ENCODE measurements around the gene COX7A1.
"Not testable (repeated sequence)": the region's sequence is repeated elsewhere in the genome, so short reads cannot be mapped to it uniquely, and the experiment has no call there.

The COX7A1 gene

DNA sequence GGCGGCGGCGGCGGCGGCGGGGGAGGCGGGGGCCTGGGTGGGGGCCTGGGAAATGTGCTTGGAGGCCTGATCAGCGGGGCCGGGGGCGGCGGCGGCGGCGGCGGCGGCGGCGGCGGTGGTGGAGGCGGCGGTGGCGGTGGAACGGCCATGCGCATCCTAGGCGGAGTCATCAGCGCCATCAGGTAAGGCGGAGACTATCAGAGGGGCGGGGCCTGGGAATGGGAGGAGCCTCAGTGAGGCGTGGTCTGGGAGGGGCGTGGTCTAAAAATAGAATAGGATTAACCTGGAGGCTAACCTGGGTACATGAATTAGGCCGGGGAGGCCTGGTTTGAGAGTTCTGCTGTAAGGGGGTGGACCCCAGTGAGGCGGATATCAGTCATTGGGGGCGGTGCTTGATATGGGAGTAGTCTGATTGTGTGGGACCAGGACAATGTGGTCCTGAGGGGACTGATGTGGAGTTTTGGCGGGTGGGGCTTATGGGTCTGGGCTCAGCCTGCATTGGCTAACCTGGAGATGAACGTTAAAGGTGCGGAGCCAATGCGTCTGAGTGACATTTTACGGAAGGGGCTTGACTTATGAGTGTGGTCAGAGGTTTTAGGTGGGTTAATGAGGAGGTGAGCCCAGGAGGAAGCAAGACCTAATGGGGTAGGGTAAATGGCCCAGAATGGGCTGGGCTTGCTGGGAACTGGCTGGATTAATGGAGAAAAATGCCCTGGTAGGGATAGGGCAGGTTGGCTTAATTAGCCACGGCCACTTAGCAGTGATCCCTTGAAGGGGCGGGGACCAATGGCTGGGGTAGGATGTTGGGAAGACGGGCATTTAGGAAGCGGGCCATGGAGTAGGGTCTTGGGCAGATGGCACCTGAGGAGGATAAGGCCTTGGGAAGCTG is 11.0 kb downstream of the COX7A1 start:
- DNase-seq, result peak; percentile 88

DNA sequence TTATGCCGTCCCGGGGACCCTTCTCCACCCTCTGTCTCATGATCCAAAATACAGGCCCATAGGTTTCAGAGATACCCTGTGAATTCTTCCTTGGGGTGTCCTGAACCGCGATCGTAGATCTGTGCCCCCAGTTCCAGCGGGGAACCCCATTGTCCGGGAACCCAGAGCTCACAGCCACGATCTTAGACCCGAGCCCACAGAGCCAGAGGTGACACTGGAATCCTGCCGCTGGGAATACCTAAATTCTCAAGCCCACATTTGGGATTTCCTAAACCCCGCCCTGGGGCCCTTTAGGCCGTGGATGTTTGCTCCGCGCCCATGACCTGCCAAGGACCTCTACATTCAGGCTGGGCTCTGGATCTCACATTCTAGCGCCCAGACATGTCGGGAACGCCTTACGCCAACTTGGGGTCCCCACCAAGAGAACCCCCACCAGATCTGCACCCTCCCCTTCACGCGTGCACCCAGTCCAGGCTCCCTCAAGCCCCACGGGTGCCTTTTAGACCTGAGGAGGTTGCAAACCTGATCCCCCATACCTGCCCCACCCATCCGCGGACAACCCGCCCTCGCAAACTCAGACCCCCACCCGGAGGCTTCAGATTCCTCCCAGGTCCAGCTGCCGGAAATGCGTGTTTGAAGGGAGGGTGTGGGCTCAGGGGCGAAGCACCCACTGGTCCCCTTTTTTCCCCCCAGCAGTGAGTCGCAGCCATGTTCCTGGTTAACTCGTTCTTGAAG is 11.8 kb downstream of the COX7A1 start:
- no peak for DNase-seq

DNA sequence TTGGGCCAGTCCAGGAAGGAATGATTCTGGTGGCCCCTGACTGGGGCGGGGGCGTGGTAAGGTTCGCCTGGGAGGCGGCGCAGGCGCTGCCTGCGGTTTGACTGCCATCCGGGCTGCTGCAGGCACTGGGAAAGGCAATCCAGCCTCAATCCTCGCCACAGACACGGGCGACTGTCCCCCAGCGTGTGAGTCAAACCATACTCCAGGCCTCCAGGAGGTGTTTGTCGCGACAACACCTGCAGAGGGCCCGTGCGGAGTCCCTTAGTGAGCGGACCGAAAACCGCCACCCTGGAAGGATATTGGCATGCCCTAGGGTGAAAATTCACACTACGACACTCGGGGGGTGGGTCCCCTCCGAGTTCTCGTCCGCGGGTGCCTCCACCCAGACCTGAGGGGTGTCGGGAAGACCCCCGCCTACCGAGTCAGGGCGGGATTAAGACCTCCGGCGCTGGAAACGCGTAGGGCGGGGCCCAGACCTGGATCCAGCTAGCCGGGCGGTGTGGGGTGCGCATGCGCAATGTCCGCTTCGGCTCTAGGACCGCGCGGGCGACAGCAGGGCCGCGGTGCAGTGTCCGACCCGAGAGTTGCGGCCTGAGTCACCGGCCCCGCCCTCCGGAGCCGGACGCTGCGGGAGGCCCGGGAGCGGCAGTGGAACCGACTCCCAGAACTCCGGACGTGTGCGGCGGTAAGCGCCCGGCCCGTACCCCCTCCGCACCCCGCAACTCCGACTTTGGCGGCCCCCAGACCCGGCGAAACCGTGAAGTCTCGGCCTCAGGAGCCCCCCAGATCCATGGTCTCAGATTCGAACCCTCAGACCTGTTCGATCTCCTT is 12.6 kb downstream of the COX7A1 start, which contains the start of gene CAPNS1:
Gene CAPNS1, plus strand, starts transcription at position 594 of the 831 bp plus-strand sequence. CDS start 946 bp downstream, outside the sequence.
- DNase-seq, result peak; percentile 84

DNA sequence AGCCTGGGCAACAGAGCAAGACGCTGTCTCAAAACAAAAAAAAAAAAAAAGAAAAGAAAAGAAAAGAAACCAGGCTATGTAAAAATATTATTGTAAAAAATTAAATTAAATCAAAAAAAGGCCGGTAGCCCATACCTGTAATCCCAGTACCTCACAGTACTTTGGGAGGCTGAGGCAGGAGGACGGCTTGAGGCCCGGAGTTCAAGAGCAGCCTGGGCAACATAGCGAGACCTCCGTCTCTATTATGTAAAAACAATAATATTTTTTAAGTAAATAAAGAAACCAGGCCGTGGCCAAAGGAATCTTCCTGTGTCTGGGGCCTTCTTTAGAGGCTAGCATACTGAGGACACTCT is 13.2 kb downstream of the COX7A1 start:
- DNase-seq, result no peak

DNA sequence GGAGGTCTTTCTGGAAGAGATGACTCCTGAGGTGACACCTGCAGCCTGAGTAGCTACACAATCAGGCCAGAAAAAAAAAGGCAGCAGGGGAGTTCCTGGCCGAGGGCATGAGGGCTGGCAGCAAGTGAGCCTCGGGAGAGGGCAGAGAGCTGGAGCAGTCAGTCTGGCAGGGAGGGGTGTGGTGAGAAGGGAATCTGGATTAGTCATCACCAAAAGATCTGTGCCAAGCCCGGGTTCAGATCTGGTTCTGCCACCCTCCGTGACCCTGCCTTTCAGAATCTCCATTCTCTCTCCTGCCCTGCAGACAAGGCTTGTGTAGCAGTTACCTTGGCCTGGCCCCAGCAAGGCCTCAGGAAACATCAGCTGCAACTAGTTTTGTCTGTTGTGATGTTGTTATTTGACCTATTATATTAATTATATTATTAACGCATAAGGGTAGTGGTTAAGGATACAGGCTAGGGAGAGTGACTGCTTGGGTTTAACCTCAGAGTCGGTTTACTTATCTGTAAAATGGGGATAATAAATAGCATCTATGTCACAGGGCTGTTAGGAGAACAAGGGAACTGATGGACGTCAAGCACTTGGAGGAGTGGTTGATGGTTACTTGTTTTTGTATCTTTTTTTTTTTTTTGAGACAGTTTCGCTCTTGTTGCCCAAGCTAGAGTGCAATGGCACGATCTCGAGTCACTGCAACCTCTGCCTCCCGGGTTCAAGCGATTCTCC is 15.1 kb downstream of the COX7A1 start:
- no peak for DNase-seq

DNA sequence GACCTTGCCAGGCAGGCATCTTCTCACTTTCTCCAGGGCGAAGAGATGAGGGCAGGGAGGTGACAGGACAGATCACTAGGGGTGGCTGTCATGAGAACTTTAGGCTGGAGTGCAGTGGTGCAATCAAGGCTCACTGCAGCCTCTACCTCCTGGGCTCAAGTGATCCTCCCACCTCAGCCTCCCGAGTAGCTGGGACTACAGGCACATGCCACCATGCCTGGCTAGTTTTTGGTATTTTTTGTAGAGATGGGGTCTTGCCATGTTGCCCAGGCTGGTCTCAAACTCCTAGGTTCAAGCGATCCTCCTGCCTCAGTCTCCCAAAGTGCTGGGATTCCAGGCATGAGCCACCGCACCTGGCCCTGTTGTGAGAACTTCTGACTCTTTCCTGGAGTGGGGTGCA is 17.4 kb downstream of the COX7A1 start:
- DNase-seq, result not testable (repeated sequence)

DNA sequence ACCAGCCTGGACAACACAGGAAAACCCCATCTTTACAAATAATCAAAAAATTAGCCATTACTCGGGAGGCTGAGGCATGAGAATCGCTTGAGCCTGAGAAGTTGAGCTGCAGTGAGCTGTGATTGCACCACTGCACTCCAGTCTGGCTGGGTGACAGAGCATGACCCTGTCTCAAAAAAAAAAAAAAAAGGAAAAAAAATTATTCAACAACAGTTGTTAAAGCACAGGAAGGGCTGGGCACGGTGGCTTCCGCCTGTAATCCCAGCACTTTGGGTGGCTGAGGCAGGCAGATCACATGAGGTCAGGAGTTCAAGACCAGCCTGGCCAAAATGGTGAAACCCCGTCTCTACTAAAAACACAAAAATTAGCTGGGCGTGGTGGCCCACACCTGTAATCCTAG is 21.0 kb downstream of the COX7A1 start:
- peak; percentile 43 for DNase-seq

DNA sequence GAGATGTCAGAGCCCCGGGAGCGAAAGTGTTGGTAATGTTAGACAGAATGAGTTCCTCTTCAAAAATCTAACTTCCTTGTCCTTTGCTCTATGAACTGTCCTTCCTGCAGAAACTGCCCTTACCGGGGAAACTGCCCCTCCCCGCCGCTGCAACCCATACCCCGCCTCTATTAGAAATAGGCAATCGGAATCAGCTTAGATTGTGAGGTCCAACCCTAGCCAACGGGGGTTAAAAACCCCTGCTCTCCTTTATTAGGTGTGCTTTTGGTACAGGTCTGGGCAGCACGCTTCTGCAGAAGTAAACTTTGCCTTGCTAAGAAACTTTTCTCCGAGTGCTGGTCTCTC is 23.9 kb downstream of the COX7A1 start:
- no peak for DNase-seq

DNA sequence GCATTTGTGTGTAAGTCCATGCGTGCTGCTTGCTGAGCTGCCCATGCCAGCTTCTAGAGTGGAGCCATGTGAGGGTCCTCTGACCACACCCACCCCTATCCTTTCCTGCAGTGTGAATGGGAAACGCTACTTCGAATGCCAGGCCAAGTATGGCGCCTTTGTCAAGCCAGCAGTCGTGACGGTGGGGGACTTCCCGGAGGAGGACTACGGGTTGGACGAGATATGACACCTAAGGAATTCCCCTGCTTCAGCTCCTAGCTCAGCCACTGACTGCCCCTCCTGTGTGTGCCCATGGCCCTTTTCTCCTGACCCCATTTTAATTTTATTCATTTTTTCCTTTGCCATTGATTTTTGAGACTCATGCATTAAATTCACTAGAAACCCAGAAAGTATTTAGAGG is 26.7 kb downstream of the COX7A1 start:
- no peak for DNase-seq

DNA sequence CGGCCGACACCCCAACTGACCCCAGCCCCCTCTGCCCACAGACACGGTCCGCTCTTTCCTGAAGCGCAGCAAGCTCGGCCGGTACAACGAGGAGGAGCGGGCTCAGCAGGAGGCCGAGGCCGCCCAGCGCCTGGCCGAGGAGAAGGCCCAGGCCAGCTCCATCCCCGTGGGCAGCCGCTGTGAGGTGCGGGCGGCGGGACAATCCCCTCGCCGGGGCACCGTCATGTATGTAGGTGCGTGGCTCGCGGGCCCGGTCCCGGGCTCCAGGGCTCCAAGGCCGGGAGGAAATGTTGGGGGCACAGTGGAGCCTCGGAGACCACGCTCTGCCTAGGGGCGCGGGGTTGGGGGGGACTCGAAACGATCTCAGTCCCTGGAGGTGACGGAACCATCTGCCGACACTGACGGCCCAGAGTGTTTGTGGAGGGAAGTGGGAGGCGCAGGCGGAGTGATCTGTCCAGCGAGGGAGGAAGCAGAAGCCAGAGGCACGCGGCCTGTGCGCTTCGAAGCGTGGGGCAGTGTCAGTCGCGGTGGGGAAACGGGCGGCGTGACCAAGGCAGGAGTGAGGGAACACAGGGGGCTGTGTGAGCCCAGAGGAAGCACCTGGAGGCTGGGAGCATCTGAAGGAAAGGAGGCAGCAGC is 30.6 kb downstream of the COX7A1 start:
- DNase-seq, result no peak

DNA sequence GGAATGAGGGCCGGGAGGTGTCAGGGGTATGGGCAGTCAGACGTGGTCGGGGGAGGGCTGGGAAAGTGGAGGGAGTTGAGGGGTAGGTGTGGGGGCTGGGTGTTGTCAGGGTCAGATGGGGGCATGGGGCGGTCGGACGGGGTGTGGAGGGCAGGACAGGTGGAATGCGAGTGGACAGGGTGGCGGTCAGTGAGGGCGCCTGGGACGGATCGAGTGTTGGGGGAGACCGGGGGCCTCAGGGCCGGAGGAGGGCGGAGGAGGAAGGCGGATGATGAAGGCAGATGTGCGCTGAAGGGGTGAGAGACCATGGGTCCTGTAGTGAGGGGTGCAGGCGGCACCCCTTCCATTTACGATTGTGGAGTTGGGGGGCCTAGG is 31.3 kb downstream of the COX7A1 start:
- DNase-seq, result no peak

DNA sequence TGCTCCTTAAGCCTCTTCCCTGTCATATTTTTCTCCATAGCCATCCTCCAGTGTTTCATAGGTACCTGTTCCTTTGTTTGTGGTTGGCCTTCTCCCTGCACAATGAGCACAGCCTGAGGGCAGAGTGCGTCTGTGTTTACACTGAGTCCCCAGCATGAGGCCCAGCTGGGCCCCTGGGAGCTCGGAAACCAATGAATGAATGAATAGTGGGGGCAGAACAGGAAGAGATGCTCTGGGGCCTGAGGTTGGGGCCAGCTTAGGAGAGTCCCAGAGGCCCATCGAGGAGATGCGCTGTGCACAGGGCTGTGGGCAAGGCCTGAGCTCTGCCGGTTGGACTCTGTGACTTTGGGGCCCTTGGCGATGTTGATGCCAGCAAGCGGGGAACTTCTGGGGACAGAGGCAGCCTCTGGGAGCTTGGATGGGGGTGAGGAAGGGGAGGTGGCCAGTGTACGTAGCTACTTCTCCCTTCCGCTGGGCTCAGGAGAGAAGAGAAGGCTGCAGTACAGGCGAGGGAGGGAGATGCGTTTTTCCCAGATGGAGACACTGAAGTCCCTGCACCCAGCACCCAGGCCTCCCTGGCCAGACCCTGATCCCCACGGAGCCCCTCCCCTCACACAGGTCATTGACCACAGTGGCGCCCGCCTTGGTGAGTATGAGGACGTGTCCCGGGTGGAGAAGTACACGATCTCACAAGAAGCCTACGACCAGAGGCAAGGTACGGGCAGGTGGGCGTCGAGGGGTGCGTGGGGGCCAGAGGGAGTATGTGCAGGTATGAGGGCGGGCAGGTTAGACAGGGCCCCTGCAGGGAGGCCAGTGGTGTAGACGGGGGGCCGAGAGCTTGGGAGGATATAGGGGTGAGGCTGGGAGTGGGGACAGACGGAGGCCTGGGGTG is 31.9 kb downstream of the COX7A1 start:
- no peak for DNase-seq

DNA sequence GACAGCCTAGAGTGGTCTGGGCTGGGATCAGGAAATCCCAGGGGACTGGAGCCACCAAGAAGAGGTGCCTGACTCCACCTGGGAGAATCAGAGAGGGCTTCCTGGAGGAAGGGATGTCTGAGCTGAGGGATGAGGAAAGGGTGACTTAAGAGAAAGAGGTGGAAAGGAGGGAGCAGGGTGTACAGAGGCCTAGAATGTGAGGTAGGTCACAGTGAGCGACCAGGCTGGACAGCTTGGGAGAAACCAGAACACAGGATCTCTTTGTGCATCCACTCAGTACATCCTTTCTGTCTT is 36.0 kb downstream of the COX7A1 start:
- no peak for DNase-seq

DNA sequence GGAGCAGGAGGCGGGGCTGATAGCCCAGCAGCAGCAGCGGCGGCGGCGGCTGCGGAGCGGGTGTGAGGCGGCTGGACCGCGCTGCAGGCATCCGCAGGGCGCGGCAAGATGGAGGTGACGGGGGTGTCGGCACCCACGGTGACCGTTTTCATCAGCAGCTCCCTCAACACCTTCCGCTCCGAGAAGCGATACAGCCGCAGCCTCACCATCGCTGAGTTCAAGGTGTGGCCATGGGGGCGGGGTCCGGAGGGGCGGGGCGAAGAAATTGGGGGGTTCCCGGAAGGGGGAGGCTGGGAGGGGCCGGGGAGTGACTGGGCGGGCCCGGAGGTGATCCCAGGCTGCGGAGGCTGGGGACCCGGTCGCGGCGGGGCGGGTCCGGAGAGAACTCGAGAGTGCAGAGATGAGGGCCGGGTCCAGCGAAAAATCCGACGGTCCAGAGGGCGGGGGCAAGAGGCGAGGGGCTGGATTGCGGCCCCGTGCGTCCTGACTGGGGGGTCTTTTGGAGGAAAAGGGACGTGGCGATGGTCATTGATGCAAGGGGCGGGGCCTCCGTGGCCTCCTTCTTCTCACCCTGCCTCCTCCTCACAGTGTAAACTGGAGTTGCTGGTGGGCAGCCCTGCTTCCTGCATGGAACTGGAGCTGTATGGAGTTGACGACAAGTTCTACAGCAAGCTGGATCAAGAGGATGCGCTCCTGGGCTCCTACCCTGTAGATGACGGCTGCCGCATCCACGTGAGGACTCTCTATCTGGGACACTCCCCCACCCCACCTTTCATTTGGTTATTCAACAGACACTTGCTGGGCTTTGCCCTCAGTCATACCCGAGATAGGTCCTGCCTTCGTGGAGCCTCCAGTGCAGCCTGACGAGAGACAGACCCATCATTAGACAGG is 36.5 kb downstream of the COX7A1 start, which contains the start of gene TBCB:
Gene TBCB, plus strand, starts transcription at position 16 of the 891 bp plus-strand sequence. Its CDS starts 93 bp downstream, at position 109.
- peak; percentile 11 for DNase-seq

DNA sequence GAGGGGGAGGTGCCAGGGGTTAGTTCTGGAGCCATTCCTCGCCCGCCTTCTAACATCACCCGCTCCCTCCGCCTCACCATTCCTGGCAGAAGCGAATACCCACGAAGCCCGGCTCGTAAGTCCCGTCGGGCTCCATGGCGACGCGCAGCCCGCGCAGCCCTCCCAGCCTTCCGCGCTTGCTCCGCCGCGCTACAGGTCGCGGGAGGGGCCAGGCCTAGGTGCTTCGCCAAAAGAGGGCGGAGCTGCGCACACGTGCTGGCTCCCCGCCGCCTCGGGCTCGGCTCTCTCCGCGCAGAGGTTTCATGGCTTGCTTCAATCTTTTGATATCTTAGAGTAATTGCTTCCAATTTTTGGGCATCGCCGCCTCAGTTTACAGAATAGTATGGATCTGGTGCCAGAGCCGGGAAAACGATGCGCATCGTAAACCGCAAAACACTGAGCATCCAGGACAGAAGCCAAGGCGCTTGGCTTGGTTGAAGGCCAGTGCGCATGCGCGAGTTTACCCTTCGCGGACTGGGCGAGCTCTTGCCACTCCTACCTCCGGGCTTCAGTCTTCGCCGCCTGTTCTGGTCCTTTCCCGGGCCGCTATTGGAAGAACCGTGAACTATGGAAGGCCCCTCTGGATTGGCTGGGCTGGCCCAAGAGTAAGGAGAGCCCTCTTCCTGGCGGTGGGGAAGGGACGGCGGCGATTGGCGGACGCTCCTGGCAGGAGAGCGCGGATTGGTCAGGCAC is 37.4 kb downstream of the COX7A1 start, which contains the start of gene POLR2I:
Gene POLR2I, minus strand, starts transcription at position 155 of the 732 bp plus-strand sequence. Its CDS starts 19 bp downstream, at position 136.
- DNase-seq, result peak; percentile 100

DNA sequence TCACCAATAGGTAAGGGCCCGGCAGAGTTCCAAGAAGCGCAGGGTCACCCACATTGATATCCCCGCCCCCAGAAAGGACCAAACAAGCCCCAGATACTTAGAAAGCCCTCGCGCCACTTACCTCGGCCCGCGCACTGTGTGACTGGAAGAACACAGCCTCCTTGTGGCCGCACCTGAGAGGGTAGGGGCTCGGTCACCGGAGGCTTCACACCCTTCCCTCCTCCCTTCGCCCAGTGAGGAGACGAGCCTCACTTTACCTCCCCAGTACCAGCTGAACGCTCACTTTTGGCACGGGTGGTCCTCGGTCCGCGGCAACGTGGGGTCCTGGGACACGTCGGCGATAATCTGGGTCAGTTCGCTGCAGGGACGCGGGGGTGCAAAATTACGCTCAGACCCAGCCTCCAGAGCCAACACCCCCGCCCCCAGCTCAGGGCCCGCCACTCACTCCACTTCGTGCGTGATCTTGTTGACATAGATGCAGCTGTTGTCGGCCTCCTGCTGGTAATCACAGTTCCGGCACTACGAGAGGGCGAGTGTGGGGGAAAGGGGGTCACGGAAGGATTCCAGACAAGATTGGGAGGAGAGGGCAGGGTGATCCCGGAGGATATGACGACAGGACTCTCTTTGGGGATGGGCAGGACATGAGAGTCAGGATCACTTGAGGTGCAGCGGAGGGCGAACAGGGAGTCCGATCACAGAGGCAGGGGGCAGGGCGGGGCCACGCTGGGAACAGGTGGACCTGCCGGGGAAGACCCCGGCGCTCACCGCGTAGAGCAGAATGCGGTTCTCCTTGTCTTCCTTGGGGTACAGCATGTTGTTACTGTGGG is 38.1 kb downstream of the COX7A1 start:
- DNase-seq, result peak; percentile 20

DNA sequence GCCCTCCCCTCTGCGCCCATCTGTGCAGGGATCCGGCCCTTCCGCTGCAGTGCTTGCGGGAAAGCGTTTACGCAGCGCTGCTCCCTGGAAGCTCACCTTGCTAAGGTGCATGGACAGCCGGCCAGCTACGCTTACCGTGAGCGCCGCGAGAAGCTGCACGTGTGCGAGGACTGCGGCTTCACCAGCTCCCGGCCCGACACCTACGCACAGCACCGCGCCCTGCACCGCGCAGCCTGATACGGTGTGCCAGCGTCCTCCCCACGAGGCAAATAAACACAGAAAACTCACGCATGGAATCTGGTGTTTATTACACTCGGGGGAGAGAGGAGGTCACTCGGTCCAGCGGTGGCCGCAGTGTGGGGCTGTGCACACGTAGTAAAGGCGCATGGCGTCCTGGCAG is 38.8 kb downstream of the COX7A1 start:
- no peak for DNase-seq

DNA sequence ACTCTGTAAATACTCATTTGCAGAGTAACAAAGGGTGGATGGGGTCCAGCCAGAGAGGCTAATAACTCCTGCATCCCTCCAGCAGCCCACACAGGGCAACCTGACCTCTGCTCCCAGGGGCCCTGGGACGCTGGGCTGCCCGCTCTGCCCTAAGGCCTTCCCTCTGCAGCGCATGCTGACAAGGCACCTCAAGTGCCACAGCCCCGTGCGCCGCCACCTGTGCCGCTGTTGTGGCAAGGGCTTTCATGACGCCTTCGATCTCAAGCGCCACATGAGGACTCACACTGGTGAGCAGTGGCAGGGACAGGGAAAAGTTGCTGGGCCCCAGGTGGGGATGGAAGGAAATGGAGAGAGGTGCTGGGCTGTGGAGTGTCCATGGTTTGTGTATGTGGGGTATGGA is 39.6 kb downstream of the COX7A1 start:
- no peak for DNase-seq
